Right atrium auricular region (tissue), 2 donors: ENCODE results near the gene TWF2. TPM values are rescaled to one million over a fixed set of nuclear protein-coding genes. Genes with fewer than 3 reads are reported as not detected.
A peak's percentile ranks its signal among the peaks of the same experiment; 100 is the strongest.

Experiments used
- DNase-seq: peaks from one replicate; pipeline ENCODE4 v3.0.0-alpha.2; 2019; ENCODE audit warnings: low spot score
- H3K27ac ChIP-seq, 2 donors: fragments of 200-600 bp; sonication (generic); 1 replicate in 1 of 2; 2 replicates in 1 of 2; pipeline ENCODE4 v1.5.1; 2016 to 2019
- H3K27me3 ChIP-seq, 2 donors: fragments of 200-600 bp; sonication (generic); one replicate each; pipeline versions ENCODE4 v1.5.1 to v1.6.0; 2017 to 2019
- H3K36me3 ChIP-seq: fragments of 200-600 bp; sonication (generic); one replicate; pipeline ENCODE4 v1.5.1; 2016
- H3K4me1 ChIP-seq, 2 donors: fragments of 200-600 bp; sonication (generic); one replicate each; pipeline versions ENCODE4 v1.5.1 to v1.6.0; 2017 to 2019
- H3K4me3 ChIP-seq, 2 donors: fragments of 200-600 bp; sonication (generic); 1 replicate in 1 of 2; 2 replicates in 1 of 2; pipeline ENCODE4 v1.5.1; 2017 to 2019; ENCODE audit warnings: mild to moderate bottlenecking in 1 of 2, moderate library complexity in 1 of 2
- H3K9me3 ChIP-seq, 2 donors: fragments of 200-600 bp; sonication (generic); one replicate each; pipeline ENCODE4 v1.5.1; 2019
- CTCF ChIP-seq, 2 donors: fragments of 200-600 bp; sonication (generic); IDR thresholded peaks; one replicate each; pipeline ENCODE4 v1.5.1; 2019; ENCODE audit warnings: antibody characterized with exemption in 2 of 2
- total RNA-seq, 2 donors: library from RNA; depleted of rRNA; stranded (reverse); fragments of >200 nt; gene quantifications; one replicate each; pipeline ENCODE4 v1.1.0, GENCODE V29; 2016

The TWF2 gene
- total RNA-seq, 2 donors from 2014 or later, result 54.4 to 58.6 TPM

GRCh38 chr3:52243791-52244628 is 5.1 kb upstream of the TWF2 start:
- peak overlapping the region in 1 of 2 donors; percentile 36 for H3K27ac ChIP-seq
- no peak for DNase-seq
- no peaks in the 10 kb centered on the region for H3K36me3 ChIP-seq
- H3K4me1 ChIP-seq, result peaks cover 0 to 42% of the 10 kb centered on the region in 2 donors
- no peaks in the 10 kb centered on the region for H3K9me3 ChIP-seq
- H3K4me3 ChIP-seq, result no peak overlapping the region
- no peak for TF ChIP-seq CTCF (IDR thresholded peaks at IDR 0.05)
- no peaks in the 10 kb centered on the region for H3K27me3 ChIP-seq

GRCh38 chr3:52242039-52242438 is 3.1 kb upstream of the TWF2 start:
- no peaks in the 10 kb centered on the region for H3K9me3 ChIP-seq
- no peak for DNase-seq
- H3K4me3 ChIP-seq, result no peak overlapping the region
- no peak overlapping the region for H3K27ac ChIP-seq
- H3K36me3 ChIP-seq, result no peaks in the 10 kb centered on the region
- no peaks in the 10 kb centered on the region for H3K27me3 ChIP-seq
- peaks cover 0 to 51% of the 10 kb centered on the region in 2 donors for H3K4me1 ChIP-seq
- TF ChIP-seq CTCF (IDR thresholded peaks at IDR 0.05), result no peak

- no peak for TF ChIP-seq CTCF (IDR thresholded peaks at IDR 0.05)
- H3K27me3 ChIP-seq, result no peaks in the 10 kb centered on the region
- peaks cover 0 to 54% of the 10 kb centered on the region in 2 donors for H3K4me1 ChIP-seq
- H3K36me3 ChIP-seq, result no peaks in the 10 kb centered on the region
- H3K4me3 ChIP-seq, result no peak overlapping the region
- no peak overlapping the region for H3K27ac ChIP-seq
- no peaks in the 10 kb centered on the region for H3K9me3 ChIP-seq
- no peak for DNase-seq
These were observed 2.0 kb upstream of the TWF2 start for GRCh38 chr3:52240886-52241370.

GRCh38 chr3:52240059-52240885 is 1.3 kb upstream of the TWF2 start:
- Histone ChIP-seq H3K27ac (peak overlapping the region; percentile 93 to 95), H3K27me3 (no peaks in the 10 kb centered on the region), H3K9me3 (no peaks in the 10 kb centered on the region), H3K4me1 (peaks cover 0 to 59% of the 10 kb centered on the region in 2 donors), H3K4me3 (peak overlapping the region in 1 of 2 donors; percentile 85), H3K36me3 (no peaks in the 10 kb centered on the region)
- no peak for TF ChIP-seq CTCF (IDR thresholded peaks at IDR 0.05)
- peak; percentile 82 for DNase-seq

- no peak for TF ChIP-seq CTCF (IDR thresholded peaks at IDR 0.05)
- H3K4me3 ChIP-seq, result peak overlapping the region; percentile 78 to 85
- H3K27ac ChIP-seq, result peak overlapping the region; percentile 93 to 95
- H3K4me1 ChIP-seq, result peaks cover 0 to 62% of the 10 kb centered on the region in 2 donors
- H3K9me3 ChIP-seq, result no peaks in the 10 kb centered on the region
- DNase-seq, result no peak
- no peaks in the 10 kb centered on the region for H3K36me3 ChIP-seq
- H3K27me3 ChIP-seq, result no peaks in the 10 kb centered on the region
These were observed 681 bp downstream of the TWF2 start for GRCh38 chr3:52238193-52238760.
